Effector CD8-positive, alpha-beta T cell (primary cell): Measurements from ENCODE around the gene NFAT5.
"Not testable (repeated sequence)": the region's sequence is repeated elsewhere in the genome, so short reads cannot be mapped to it uniquely, and the experiment has no call there.

Experiments used
- DNase-seq: peaks from one replicate; lab custom pipeline; 2025; lab: John Stamatoyannopoulos, UW

The NFAT5 gene

DNA sequence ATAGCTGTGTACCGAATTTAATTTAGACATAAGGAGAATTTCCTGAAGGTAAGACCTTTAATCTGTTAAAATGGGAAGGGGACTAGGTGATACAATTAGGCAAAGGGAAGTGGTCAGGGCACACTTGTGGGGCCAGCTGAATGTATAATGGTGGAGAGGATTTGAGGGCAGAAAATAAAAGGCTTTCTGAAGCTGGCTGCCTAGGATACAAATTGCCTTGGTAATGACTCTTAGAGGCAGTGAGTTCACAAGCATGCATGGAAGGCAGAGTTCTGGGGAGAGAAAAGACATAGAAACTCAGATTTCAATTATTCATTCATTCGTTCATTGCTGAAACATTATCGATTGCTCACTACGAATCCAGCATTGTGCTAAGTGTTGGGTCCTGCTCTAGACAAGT, 12.4 kb upstream of the NFAT5 start:
- DNase-seq: no peak

DNA sequence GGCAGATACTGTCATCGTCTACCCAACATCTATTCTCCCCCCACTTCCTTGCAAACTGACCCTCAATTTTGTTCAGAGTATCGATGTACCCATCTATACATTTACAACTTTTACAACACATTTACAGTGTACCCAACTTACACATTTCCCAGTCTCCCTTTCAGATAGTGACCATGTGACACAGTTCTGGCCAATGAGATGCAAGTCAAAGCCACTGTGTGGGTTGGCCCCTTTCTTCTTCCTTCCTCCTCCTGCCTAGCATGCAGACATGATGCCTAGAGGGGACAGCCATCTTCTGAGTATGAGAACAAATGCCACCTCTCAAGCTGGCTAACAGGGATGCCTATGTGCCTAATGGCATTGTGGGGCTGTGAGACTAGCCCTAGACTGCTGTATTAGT, 11.3 kb upstream of the NFAT5 start:
- DNase-seq: no peak

DNA sequence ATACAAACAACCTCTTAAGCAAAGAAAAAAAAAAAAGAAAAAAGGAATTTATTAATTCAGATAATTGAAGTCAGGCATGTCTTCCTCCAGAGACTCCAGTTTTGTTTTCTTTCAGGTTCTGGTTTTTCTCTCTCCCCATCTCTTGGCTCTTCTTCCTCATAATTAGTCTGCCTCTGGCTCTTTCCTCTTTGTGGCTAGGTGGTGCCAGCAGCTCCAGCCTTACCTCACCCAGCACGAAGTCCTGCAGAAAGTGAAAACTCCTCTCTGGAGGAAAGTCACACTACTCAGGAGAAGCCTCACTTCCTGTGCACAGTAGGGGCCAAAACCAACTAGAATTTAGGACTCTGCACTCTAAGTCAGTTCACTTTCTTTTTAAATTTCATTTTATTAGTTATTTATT, 10.3 kb upstream of the NFAT5 start:
- no peak for DNase-seq

DNA sequence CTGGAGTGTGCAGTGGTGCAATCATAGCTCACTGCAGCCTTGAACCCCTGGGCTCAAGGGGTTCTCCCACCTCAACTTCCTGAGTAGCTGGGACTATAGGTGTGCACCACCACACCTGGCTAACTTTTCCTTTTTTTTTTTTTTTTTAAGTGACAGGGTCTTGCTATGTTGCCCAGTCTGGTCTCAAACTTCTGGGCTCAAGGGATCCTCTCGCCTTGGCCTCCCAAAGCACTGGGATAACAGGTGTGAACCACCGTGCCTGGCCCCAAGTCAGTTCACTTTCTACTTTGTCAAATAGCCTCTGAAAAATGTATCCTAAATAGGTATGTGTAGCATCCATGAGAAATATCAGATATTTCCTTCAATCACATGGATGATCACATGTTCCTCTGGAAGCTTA, 9.9 kb upstream of the NFAT5 start:
- no peak for DNase-seq

DNA sequence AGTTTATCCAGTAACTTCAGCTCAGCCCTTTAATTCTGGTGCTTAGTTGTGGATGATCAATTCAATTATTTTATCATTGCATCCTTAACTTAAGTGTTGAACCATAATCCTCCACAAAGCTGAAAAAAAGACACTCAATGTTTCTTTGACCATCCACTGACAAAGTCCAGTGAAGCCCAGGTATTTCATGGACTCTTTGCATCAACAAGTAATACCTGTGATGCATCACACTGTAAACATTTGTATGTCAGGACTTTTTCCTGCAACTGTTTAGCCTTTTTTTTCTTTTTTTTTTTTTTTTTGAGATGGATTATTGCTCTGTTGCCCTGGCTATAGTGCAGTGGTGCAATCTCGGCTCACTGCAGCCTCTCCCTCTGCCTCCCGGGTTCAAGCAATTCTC, 6.6 kb upstream of the NFAT5 start:
- DNase-seq: no peak

DNA sequence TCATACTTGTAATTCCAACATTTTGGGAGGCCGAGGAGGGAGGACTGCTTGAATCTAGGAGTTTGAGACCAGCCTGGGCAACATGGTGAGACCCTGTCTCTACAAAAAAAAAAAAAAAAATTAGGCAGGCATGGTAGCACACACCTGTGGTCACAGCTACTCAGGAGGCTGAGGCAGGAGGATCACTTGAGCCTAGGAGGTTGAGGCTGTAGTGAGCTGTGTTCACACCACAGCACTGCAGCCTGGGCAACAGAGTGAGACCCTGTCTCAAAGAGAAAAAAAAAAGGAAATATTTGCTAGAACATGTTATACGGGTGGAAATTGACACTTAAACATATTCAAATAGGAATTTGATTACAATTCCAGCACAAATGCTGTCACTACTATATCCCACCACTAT, 4.4 kb upstream of the NFAT5 start:
- not testable (repeated sequence) for DNase-seq

DNA sequence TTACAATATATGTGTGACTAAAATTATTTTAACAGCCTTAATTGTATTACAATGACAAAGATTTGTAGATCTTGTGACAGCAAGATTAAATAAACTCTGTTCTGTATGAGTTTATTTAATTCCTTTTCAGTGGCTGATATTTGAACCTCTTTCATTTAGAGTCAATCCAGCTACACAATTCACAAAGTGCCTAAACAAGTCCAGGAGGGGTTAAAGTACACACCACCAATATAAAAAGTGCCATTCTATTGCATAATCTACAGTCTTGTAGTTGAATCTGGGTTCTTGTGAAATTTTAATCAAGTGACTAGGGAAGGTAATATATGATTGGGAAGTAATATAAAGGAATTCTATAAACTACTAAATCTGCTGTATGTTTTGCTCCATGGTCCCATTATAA, 3.9 kb upstream of the NFAT5 start:
- DNase-seq: no peak

DNA sequence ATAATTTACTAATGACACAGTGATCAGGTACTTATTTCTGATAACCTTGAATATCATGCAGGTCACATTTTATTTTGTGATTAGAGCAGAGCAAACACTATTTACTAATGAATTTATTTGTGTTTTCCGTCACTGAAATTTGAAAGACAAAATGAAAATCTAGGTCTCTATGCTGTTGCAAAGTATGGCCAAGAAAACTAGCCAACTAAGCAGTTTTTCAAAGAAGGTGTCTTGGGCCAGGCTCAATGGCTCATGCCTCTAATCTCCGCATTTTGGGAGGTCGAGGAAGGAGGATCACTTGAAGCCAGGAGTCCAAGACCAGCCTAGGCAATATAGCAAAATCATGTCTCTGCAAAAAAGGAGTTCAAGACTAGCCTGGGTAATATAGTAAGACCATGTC, 3.0 kb upstream of the NFAT5 start:
- no peak for DNase-seq

DNA sequence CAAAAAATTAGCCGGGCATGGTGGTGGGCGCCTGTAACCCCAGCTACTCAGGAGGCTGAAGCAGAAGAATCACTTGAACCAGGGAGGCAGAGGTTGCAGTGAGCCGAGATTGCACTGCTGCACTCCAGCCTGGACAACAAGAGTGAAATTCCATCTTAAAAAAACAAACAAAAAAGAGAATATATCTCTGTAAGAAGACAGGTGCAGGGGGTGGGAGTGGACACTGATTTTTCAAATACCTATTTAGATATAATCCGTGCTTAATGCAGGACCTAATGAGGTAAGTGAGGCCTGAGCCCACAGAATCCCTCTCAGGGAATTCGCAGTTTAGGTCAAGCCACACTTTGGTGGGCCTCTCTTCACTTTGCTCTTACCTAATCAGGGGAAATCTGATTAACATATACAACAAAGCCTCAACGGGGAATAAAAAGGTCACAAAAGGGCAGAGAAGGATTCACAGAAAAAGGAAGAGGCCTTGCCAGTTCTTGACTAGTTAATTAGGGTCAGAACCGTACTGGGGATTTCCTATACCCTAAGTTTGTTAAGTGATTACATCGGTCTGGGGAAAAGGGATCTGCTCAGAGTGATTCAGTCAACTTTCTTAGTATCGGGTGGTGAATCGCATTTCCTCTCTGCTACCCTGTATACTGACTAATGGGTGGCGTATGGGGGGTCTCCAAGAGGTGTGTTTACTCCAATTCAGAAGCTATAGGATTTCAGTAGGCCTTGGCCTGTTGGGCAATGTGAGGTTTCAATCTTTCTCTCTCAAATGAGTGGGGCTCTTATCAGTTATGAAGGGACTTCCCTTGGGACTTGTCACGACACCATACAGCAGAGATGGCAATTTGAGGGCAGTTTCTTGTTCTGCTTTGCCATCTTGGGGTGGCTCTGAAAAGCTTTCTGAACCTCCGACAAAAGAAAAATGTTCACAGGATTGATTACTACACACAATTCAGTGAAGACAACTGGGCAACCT, 1.9 kb upstream of the NFAT5 start:
- DNase-seq: no peak

DNA sequence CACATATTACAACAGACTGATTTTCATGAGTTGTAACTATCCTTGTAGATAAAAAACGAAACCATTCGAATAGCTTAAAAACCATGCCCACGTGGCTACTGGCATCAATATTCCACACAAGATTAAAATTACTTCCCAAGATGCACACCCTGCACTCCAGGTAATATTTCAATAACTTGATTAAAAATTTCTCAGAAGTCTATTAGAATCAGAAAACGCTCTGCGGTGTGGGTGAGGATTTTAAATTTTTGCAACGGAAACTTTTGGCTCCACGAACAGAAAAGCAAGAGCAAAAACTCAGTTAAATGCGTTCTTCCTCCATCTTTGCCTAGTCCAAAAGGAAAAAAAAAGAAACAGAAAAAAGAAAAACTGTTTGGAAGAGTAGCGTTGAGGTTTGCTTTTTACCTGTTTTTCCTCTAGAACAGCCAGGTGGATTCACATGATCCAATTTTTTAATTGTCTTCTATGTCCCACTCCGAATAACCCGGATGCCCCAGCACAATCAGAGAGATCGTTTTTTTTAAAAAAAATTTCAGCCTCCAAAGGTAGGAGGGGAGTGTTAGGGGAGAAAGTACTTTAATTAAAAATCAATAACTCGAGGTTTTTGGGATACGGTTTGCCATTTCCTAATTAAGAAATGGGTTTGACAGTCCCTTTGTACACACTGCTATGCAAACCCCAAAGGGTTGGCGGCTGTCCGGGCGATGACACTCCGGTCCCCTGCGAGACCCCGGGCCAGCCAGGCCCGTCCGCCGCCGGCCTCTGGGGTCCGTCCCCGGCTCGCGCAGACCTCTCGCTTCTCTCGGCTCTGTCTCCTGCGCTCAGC, 708 bp upstream of the NFAT5 start:
- DNase-seq: no peak

DNA sequence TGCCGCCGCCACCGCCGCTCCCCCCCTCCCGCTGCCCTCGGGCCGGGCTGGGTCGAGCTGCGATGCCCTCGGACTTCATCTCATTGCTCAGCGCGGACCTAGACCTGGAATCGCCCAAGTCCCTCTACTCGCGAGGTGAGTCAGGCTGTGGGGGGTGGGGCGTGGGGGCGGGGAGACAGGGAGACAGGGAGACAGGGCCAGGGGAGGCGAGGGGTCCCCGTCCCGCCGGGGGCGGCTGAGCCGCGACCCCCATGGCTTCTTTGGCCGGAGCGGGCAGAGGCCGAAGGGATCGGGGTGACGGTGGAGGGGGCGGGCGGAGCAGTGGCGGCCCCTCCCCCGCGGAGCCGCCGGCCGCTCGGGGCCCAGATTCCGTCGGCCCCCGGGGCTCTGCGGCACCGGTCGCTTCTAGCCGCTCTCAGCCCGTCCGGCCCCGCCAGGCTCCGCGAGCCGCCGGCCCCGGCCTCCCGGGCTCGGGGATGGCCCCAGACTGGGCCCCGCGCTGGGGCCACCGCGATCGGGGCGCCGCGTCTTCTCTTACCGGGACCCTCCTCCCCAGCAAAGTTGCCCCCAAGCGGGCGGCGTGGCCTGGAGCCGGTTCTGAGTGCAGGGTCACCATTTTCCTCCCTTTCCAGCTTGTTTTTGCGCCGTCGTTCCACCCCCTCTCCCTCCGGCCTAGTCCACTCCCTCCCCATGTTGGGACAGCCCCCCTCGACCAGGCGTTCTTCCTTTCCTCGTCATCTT, 644 bp downstream of the NFAT5 start:
- DNase-seq: peak; percentile 43

DNA sequence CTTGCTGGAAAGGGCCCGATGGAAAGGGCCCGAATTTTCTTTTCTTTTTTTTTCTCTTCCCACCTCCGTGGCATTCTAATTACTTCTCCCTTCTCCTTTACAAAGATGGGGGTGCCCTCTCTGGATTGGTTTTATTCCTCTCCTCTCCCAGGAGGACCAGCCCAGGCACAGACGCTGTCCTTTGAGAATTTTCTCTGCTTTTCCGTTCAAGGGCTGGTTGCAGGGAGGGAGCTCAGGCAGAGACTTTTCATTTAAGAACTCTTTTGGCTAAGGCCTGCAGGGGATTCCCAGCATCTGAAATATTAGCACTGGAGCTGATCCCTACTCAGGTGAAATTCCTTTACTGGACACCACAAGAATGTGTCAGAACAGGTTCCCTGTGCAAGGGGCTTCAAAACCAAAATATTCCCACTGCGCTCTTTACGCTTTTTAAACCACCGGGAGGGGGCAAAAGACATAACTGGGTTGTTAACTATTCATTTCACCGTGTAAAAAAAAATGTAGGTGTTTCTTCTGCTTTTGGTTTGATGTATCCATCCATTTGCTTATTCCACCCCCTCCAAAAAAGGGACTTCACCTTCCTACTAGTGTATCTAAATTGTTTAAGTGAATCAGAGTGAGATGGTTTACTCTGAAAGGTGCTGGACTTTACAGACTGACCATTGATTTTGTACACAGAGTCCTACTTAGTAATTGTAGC, 1.4 kb downstream of the NFAT5 start:
- DNase-seq: no peak

DNA sequence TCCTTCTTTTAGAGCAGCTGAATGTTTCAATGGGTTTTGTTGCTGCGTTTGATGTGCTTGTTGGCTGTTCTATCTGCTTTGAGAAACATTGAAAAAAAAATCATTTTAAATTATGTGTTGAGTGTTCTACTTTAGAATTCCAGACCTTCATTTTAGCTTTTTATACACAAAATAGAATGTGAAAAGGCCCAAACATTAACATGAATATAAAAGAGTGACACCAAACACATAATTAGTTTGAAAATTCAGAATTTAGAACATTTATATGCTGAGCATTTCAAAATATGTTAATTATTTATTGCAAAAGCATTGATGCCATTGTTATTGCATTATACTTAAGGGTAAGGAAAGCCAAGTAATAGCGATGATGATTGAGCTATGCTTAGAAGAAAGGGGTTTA, 2.9 kb downstream of the NFAT5 start:
- no peak for DNase-seq

DNA sequence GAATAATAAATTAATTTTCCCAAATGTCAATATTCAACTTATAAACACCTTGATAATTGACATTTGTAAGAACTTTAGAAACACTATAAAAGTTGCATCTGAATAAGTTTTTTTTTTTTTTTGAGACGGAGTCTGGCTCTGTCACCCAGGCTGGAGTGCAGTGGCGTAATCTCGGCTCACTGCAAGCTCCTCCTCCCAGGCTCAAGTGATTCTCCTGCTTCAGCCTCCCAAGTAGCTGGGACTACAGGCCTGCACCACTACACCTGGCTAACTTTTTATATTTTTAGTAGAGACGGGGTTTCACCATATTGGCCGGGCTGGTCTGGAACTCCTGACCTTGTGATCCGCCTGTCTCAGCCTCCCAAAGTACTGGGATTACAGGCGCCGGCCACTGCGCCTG, 13.0 kb downstream of the NFAT5 start:
- not testable (repeated sequence) for DNase-seq

DNA sequence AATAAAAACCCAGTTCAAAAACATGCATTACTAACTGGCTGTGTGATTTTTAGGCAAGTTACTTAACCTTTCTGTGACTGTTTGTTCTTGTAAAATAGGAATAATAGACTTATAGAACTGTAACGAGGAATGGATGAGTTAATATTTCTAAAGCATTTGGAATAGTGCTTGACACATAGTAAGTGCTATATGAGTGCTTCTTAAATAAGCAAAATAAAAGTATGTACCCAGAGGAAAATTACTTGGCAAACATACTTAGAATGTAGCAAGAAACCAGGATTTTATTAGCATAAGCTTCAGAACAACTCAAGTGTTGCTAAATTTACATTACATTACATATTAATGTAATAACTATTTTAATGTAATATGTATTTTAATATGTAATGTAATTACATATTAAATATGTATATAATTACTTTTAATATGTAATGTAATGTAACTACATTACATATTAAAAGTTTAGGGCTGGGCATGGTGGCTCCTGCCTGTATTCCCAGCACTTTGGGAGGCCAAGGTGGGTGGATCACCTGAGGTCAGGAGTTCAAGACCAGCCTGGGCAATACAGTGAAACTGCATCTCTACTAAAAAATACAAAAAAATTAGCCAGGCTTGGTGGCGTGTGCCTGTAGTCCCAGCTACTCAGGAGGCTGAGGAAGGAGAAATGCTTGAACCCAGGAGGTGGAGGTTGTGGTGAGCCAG, 14.2 kb downstream of the NFAT5 start:
- DNase-seq: no peak

DNA sequence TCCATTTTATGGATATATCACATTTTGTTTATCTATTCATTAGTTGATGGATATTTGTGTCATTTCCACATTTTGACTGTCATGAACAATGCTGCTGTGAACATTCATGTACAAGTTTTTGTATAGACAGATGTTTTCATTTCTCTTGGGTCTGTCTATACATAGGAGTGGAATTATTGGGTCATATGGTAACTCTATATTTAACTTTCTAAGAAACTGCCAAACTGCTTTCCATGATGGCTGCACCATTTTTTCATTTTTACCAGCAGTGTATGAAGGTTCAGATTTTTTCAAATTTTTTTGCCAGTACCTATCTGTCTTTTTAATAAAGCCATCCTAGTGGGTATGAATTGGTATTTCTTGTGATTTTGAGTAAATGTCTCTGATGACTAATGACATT, 15.5 kb downstream of the NFAT5 start:
- DNase-seq: no peak

DNA sequence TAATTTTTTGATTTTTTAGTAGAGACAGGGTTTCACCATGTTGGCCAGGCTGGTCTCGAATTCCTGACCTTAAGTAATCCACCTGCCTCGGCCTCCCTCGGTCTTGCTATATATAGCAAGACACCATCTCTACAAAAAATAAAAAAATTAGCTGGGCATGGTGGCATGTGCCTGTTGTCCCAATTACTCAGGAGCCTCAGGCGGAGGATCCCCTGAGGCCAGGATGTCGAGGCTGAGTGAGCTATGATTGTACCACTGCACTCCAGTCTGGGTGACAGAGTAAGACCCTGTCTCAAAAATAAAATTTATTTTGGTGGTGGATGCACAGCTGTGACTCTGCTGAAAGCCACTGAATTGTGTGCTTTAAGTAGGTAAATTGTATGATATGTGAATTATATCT, 18.7 kb downstream of the NFAT5 start:
- DNase-seq: not testable (repeated sequence)

DNA sequence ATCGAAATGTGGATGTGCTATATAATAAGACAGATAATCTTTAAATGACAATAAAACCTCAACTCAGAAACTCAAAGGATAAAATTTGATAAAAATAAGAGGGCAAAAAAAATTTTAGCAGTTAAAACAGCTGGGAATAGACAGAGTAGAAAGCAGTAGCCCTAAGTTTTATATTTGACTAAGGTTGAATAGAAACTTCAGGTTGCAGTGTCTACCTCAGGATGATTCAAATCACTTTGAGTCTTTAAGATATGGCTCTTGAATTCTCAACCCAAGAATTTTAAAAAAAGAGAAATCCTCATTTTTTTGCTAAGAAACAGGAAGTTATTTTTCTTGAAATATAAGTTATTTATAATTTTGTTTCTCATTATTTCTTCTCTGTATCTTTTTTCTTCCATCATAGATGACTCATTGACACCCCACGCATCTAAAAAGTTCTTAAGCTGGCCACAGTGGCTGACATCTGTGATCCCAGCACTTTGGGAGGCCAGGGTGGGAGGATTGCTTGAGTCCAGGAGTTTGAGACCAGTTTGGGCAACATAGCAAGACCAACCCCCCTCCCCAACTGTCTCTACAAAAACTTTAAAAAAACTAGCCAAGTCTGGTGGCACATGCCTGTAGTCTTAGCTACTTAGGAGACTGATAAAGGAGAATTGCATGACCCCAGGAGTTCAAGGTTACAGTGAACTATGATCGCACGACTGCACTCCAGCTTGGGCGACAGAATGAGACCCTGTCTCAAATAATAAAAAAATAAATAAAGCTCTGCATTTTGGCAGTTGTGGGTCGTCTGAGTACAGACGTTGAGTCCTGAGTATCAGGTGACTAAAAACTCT, 23.9 kb downstream of the NFAT5 start:
- DNase-seq: no peak

DNA sequence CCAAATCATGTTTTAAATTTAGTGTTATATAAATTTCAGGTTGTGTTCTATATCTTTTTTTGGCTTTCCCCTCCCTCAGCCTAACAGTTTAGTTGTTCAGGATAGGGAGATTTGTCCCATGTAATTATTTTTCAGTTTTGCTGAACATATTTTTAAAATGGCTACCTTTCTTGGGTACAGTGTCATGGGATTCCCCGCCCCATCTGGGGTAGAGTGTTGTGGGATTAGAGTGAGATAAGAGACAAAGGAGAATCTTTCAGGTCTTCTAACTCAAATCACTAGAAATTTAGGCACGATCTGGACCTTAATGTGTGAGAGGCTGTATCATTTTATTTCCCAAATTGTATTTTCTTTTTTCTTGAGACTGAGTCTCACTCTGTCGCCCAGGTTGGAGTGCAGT, 24.8 kb downstream of the NFAT5 start:
- no peak for DNase-seq

DNA sequence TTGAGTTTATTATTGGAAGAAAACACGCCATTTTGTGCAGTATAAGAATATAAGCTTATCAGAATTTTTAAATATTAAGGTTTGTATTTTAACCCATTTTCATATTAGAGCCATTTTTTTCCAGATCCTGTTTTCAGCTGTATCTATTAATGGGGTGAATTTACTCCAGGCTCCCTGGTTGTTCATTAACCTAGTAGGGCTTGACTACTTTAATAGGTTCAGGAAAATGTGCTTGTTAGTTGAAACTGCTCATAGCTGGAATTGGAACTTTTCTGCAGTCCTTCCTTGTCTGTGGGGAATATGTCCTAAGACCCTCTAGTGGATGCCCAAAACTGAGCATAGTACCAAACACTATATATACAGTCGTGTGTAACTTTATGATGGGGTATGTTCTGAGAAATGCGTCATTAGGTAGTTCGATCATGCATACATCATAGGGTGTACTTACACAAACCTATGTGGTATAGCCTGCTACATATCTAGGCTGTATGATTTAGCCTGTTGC, 28.0 kb downstream of the NFAT5 start:
- DNase-seq: no peak
